Stimulated activated effector memory CD8-positive, alpha-beta T cell treated with anti-CD3 and anti-CD28 coated beads, Interleukin-12 subunit alpha, Interleukin-12 subunit beta, amount 100 ng/mL, for 72 hours (primary cell): ENCODE measurements around the gene ST3GAL3.

Source experiments
- ATAC-seq: fragments of 150-1000 bp; cut with Tn5 transposase; 2 replicates; pipeline ENCODE4 v1.10.0; 2021
- DNase-seq, 2 donors: peaks; one replicate each; pipeline ENCODE4 v3.0.0; 2021 to 2022; ENCODE audit warnings: low spot score in 2 of 2
- H3K27ac Mint-ChIP-seq: one replicate; pipeline ENCODE4 v1.8.0; 2022; ENCODE audit warnings: mild to moderate bottlenecking, mixed read lengths
- H3K36me3 Mint-ChIP-seq: one replicate; pipeline ENCODE4 v1.8.0; 2022; ENCODE audit warnings: mild to moderate bottlenecking, mixed read lengths
- H3K4me1 Mint-ChIP-seq: one replicate; pipeline ENCODE4 v1.8.0; 2022; ENCODE audit warnings: mixed read lengths
- H3K4me3 Mint-ChIP-seq: one replicate; pipeline ENCODE4 v1.8.0; 2022; ENCODE audit warnings: mild to moderate bottlenecking, mixed read lengths
- H3K9me3 Mint-ChIP-seq: one replicate; pipeline ENCODE4 v1.8.0; 2022; ENCODE audit warnings: mixed read lengths

The ST3GAL3 gene

GRCh38 chr1:43890815-43891214, 183.5 kb downstream of the ST3GAL3 start:
- Mint-ChIP-seq H3K36me3 (peaks cover 6% of the 10 kb centered on the region), H3K9me3 (no peaks in the 10 kb centered on the region), H3K27ac (no peak overlapping the region), H3K4me3 (no peak overlapping the region), H3K4me1 (no peaks in the 10 kb centered on the region)
- ATAC-seq = no peak
- no peak for DNase-seq

GRCh38 chr1:43893006-43893405, 185.7 kb downstream of the ST3GAL3 start:
- Mint-ChIP-seq H3K27ac (no peak overlapping the region), H3K4me1 (no peaks in the 10 kb centered on the region), H3K4me3 (no peak overlapping the region), H3K9me3 (no peaks in the 10 kb centered on the region), H3K36me3 (peaks cover 6% of the 10 kb centered on the region)
- DNase-seq (no peak), ATAC-seq (no peak)

GRCh38 chr1:43898981-43899380, 191.6 kb downstream of the ST3GAL3 start:
- ATAC-seq (no peak), DNase-seq (no peak)
- peaks cover 16% of the 10 kb centered on the region for H3K36me3 Mint-ChIP-seq
- H3K27ac Mint-ChIP-seq = no peak overlapping the region
- no peaks in the 10 kb centered on the region for H3K9me3 Mint-ChIP-seq
- peaks cover 9% of the 10 kb centered on the region for H3K4me1 Mint-ChIP-seq
- no peak overlapping the region for H3K4me3 Mint-ChIP-seq

GRCh38 chr1:43900386-43900785, 193.1 kb downstream of the ST3GAL3 start:
- no peaks in the 10 kb centered on the region for H3K9me3 Mint-ChIP-seq

GRCh38 chr1:43901196-43901961, 194.0 kb downstream of the ST3GAL3 start:
- Mint-ChIP-seq H3K9me3 (no peaks in the 10 kb centered on the region), H3K4me3 (peak overlapping the region; percentile 33), H3K4me1 (peaks cover 11% of the 10 kb centered on the region), H3K27ac (peak overlapping the region; percentile 63), H3K36me3 (peaks cover 16% of the 10 kb centered on the region)
- ATAC-seq (no peak), DNase-seq (no peak)

More at GRCh38 chr1:43900386-43900785, 193.1 kb downstream of the ST3GAL3 start:
- Mint-ChIP-seq H3K4me1 (peaks cover 9% of the 10 kb centered on the region), H3K27ac (peak overlapping the region; percentile 63), H3K36me3 (peaks cover 16% of the 10 kb centered on the region), H3K4me3 (no peak overlapping the region)
- DNase-seq (no peak), ATAC-seq (no peak)

- Mint-ChIP-seq H3K9me3 (no peaks in the 10 kb centered on the region), H3K27ac (peak overlapping the region; percentile 63)
Measured at GRCh38 chr1:43902058-43902831, 194.9 kb downstream of the ST3GAL3 start.

GRCh38 chr1:43904660-43905551, 197.6 kb downstream of the ST3GAL3 start:
- Mint-ChIP-seq H3K4me1 (peaks cover 15% of the 10 kb centered on the region), H3K27ac (peak overlapping the region; percentile 8), H3K9me3 (no peaks in the 10 kb centered on the region), H3K4me3 (no peak overlapping the region), H3K36me3 (peaks cover 15% of the 10 kb centered on the region)
- ATAC-seq (no peak), DNase-seq (no peak)

More at GRCh38 chr1:43902058-43902831, 194.9 kb downstream of the ST3GAL3 start:
- Mint-ChIP-seq H3K4me1 (peaks cover 15% of the 10 kb centered on the region), H3K4me3 (peak overlapping the region; percentile 33), H3K36me3 (peaks cover 16% of the 10 kb centered on the region)
- no peak for DNase-seq
- peak; percentile 28 for ATAC-seq

- Mint-ChIP-seq H3K9me3 (no peaks in the 10 kb centered on the region), H3K27ac (no peak overlapping the region), H3K4me1 (peaks cover 6% of the 10 kb centered on the region), H3K36me3 (peaks cover 18% of the 10 kb centered on the region), H3K4me3 (no peak overlapping the region)
- no peak for ATAC-seq
- no peak for DNase-seq
Measured at GRCh38 chr1:43908226-43908625, 200.9 kb downstream of the ST3GAL3 start.

GRCh38 chr1:43908858-43909257, 201.5 kb downstream of the ST3GAL3 start:
- H3K9me3 Mint-ChIP-seq = no peaks in the 10 kb centered on the region
- peaks cover 18% of the 10 kb centered on the region for H3K36me3 Mint-ChIP-seq
- ATAC-seq (no peak), DNase-seq (no peak)
- H3K4me3 Mint-ChIP-seq = no peak overlapping the region
- H3K27ac Mint-ChIP-seq = no peak overlapping the region
- peaks cover 6% of the 10 kb centered on the region for H3K4me1 Mint-ChIP-seq

GRCh38 chr1:43910343-43910742, 203.0 kb downstream of the ST3GAL3 start:
- Mint-ChIP-seq H3K4me1 (peaks cover 6% of the 10 kb centered on the region), H3K36me3 (peaks cover 12% of the 10 kb centered on the region), H3K27ac (no peak overlapping the region), H3K9me3 (no peaks in the 10 kb centered on the region), H3K4me3 (no peak overlapping the region)
- DNase-seq = no peak
- no peak for ATAC-seq

- Mint-ChIP-seq H3K4me3 (no peak overlapping the region), H3K4me1 (no peaks in the 10 kb centered on the region), H3K36me3 (peaks cover 12% of the 10 kb centered on the region), H3K27ac (no peak overlapping the region), H3K9me3 (no peaks in the 10 kb centered on the region)
- DNase-seq (no peak), ATAC-seq (no peak)
Measured at GRCh38 chr1:43912607-43913006, 205.3 kb downstream of the ST3GAL3 start.

GRCh38 chr1:43913051-43913501, 205.7 kb downstream of the ST3GAL3 start:
- Mint-ChIP-seq H3K4me3 (no peak overlapping the region), H3K9me3 (no peaks in the 10 kb centered on the region), H3K27ac (no peak overlapping the region), H3K36me3 (peaks cover 12% of the 10 kb centered on the region), H3K4me1 (no peaks in the 10 kb centered on the region)
- no peak for ATAC-seq
- no peak for DNase-seq

GRCh38 chr1:43913666-43914360, 206.5 kb downstream of the ST3GAL3 start:
- H3K27ac Mint-ChIP-seq = no peak overlapping the region
- no peaks in the 10 kb centered on the region for H3K9me3 Mint-ChIP-seq
- DNase-seq (no peak), ATAC-seq (no peak)
- no peaks in the 10 kb centered on the region for H3K4me1 Mint-ChIP-seq
- H3K4me3 Mint-ChIP-seq = no peak overlapping the region
- peaks cover 12% of the 10 kb centered on the region for H3K36me3 Mint-ChIP-seq

- ATAC-seq (peak; percentile 44), DNase-seq (no peak)
- no peak overlapping the region for H3K4me3 Mint-ChIP-seq
- H3K36me3 Mint-ChIP-seq = peaks cover 6% of the 10 kb centered on the region
- H3K9me3 Mint-ChIP-seq = no peaks in the 10 kb centered on the region
- H3K27ac Mint-ChIP-seq = no peak overlapping the region
- H3K4me1 Mint-ChIP-seq = no peaks in the 10 kb centered on the region
Measured at GRCh38 chr1:43914576-43915525, 207.5 kb downstream of the ST3GAL3 start.
